HG03045 (cell line): ENCODE results near the gene HFE.
"Not testable (repeated sequence)": the region's sequence is repeated elsewhere in the genome, so short reads cannot be mapped to it uniquely, and the experiment has no call there.

Experiments used
- ATAC-seq: cut with Tn5 transposase; IDR thresholded peaks from one replicate; pipeline ENCODE4 v1.9.1; 2021; ENCODE audit warnings: mild to moderate bottlenecking, moderate library complexity; ENCODE audit not compliant: unreplicated experiment

HFE gene

DNA sequence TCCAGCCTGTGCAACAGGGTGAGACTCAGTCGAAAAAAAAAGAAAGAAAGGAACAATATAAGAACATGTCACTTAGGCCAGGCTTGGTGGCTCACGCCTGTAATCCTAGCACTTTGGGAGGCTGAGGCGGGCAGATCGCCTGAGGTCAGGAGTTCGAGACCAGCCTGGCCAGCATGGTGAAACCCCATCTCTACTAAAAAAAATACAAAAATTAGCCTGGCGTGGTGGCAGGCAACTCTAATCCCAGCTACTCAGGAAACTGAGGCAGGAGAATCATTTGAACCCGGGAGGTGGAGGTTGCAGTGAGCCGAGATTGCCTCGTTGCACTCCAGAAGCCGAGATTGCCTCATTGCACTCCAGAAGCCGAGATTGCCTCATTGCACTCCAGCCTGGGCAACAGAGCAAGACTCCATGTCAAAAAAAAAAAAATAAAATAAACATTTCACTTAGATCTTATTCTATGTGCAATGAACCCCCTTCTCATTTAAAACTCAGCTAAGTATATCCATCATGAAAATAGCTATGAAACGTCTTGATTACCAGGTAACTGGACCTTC is 28.7 kb upstream of the HFE start:
- ATAC-seq: not testable (repeated sequence)

DNA sequence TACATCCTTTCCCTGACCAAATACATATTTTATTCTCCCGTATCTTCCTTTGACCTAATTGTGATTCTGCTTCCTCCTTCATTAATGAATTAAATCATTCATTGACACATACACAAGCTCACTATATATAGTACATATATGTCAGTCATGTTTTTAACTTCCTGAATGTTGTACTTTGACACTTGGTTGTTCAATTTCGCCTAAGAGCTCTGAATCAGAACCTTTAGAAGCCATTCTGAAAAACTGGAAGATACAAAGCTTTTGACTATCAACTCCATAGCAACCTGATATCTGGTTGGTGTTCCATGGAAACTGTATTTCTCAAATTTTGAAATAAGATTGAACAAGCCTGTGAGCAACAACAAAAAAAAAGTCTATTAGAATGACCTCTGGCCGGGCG is 27.3 kb upstream of the HFE start:
- ATAC-seq: no peak

GRCh38 chr6:26064619-26065257 is 22.5 kb upstream of the HFE start:
- ATAC-seq: no peak

- ATAC-seq: peak; percentile 74
Measured at GRCh38 chr6:26065952-26066380, 21.3 kb upstream of the HFE start.

GRCh38 chr6:26067367-26067766 is 19.9 kb upstream of the HFE start:
- ATAC-seq: no peak

GRCh38 chr6:26068036-26068435 is 19.2 kb upstream of the HFE start:
- ATAC-seq: no peak

GRCh38 chr6:26071135-26071534 is 16.1 kb upstream of the HFE start:
- no peak for ATAC-seq

- ATAC-seq: no peak
Measured at GRCh38 chr6:26075063-26075717, 12.0 kb upstream of the HFE start.

GRCh38 chr6:26078066-26078465 is 9.2 kb upstream of the HFE start:
- ATAC-seq: not testable (repeated sequence)

DNA sequence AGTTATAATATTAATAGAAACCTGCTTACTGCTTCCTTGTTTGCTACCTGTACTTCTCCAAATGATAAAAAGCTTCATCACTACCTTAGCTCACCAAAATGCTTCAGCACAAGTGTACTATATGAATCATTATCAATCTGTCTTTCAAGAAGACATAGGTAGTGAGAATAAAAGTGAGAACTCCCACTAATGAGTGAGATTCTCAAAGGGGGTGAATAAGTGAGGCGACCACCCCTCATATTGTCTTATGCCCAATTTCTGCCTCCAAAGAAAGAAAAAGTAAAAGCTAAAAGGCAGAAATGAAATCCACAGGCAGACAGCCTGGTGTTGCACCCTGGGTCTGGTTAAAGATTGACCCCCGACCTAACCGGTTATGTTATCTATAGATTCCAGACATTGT is 6.1 kb upstream of the HFE start:
- ATAC-seq: not testable (repeated sequence)

- ATAC-seq: no peak
Measured at GRCh38 chr6:26086211-26086610, 1.0 kb upstream of the HFE start.

DNA sequence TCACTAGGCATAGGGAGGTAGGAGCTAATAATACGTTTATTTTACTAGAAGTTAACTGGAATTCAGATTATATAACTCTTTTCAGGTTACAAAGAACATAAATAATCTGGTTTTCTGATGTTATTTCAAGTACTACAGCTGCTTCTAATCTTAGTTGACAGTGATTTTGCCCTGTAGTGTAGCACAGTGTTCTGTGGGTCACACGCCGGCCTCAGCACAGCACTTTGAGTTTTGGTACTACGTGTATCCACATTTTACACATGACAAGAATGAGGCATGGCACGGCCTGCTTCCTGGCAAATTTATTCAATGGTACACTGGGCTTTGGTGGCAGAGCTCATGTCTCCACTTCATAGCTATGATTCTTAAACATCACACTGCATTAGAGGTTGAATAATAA is 1.1 kb downstream of the HFE start:
- no peak for ATAC-seq

DNA sequence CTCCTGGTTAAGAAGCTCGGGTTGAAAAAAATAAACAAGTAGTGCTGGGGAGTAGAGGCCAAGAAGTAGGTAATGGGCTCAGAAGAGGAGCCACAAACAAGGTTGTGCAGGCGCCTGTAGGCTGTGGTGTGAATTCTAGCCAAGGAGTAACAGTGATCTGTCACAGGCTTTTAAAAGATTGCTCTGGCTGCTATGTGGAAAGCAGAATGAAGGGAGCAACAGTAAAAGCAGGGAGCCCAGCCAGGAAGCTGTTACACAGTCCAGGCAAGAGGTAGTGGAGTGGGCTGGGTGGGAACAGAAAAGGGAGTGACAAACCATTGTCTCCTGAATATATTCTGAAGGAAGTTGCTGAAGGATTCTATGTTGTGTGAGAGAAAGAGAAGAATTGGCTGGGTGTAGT is 2.0 kb downstream of the HFE start:
- no peak for ATAC-seq

- ATAC-seq: no peak
Measured at GRCh38 chr6:26092443-26092842, 5.2 kb downstream of the HFE start.

GRCh38 chr6:26094036-26094435 is 6.8 kb downstream of the HFE start:
- no peak for ATAC-seq

DNA sequence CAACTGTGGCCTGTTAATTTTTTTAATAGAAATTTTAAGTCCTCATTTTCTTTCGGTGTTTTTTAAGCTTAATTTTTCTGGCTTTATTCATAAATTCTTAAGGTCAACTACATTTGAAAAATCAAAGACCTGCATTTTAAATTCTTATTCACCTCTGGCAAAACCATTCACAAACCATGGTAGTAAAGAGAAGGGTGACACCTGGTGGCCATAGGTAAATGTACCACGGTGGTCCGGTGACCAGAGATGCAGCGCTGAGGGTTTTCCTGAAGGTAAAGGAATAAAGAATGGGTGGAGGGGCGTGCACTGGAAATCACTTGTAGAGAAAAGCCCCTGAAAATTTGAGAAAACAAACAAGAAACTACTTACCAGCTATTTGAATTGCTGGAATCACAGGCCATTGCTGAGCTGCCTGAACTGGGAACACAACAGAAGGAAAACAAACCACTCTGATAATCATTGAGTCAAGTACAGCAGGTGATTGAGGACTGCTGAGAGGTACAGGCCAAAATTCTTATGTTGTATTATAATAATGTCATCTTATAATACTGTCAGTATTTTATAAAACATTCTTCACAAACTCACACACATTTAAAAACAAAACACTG is 10.1 kb downstream of the HFE start:
- no peak for ATAC-seq

- peak; percentile 79 for ATAC-seq
Measured at GRCh38 chr6:26103141-26103769, 16.0 kb downstream of the HFE start.

DNA sequence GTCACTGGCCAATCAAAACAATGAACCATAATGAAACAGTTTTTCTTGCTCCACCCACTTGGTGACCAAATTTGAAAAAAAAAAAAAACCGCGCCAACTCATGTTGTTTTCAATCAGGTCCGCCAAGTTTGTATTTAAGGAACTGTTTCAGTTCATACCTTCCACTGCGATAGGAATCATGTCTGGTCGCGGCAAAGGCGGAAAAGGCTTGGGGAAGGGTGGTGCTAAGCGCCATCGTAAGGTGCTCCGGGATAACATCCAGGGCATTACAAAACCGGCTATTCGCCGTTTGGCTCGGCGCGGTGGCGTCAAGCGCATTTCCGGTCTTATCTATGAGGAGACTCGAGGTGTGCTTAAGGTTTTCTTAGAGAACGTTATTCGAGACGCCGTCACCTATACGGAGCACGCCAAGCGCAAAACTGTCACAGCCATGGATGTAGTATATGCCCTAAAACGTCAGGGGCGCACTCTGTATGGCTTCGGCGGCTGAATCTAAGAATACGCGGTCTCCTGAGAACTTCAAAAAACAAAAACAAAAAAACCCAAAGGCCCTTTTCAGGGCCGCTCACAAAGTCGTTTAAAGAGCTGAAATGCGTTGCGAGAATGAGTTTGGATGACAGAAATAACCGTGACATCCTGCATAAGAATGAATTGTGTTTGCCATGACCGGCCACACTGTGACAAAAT is 16.7 kb downstream of the HFE start:
- ATAC-seq: peak; percentile 90

DNA sequence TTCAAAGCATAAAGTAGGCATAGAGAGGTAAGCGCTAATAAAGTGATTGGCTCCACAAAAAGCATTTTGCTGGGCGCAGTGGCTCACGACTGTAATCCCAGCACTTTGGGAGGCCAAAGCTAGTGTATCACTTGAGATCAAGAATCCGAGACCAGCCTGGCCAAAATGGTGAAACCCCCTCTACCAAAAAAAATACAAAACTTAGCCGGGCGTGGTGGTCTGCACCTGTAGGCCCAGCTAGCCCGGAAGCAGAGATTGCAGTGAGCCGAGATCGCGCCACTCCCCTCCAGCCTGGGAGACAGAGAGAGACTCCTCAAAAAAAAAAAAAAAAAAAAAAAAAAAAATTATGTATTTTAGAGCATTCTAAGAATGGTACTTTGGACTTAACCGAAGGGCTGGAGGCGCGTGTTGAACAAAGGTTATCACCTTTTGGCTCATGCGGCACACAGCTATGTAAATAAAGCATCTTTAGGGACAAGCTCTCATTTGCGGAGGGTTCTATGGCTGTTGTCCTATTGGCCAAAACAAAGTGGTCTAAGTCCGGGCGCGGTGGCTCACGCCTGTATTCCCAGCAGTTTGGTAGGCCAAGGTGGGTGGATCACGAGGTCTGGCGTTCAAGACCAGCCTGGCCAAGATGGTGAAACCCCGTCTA is 17.4 kb downstream of the HFE start:
- ATAC-seq: no peak

DNA sequence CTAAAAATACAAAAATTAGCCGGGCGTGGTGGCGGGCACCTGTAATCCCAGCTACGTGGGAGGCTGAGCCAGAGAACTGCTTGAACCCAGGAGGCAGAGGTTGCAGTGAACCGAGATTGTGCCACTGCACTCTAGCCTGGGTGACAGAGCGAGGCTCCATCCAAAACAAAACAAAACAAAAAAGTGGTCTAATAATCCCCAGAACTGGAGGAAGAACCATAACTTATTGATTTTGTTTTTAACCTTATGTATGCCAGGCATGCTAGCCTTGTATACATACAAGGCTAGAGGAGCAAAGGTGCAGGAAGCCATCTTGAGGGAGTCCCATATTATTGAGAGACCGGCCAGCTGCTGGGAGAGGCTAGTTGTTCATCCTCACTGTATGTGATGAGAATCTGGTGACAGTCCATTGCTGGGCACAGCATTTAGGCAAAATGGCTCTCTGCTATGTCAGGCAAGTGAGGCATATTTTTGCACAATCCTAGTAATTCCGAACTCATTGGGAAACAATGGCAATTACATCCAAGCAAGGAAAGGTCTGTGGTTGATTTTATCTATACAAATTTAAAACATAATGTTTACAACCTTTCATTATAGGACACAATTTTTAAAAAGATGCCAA is 18.0 kb downstream of the HFE start:
- no peak for ATAC-seq
